Activated CD8-positive, alpha-beta T cell treated with anti-CD3 and anti-CD28 coated beads, Interleukin-2, amount 10 ng/mL, durations not matched to agents 7 days and 5 days (primary cell): ENCODE measurements around the gene DAB1. TPM values are rescaled to one million over a fixed set of nuclear protein-coding genes. Genes with fewer than 3 reads are reported as not detected.

Experiments used
- ATAC-seq: fragments of 150-1000 bp; cut with Tn5 transposase; one replicate; pipeline ENCODE4 v1.10.0; 2021; ENCODE audit warnings: moderate library complexity
- CTCF ChIA-PET: fragments of 350-600 bp; sonication (Branson Sonifier 250); formaldehyde crosslinking; loops from one replicate; lab custom pipeline; 2021; ENCODE audit warnings: antibody characterized with exemption; lab: Charles Lee
- POLR2A ChIA-PET: fragments of 350-600 bp; sonication (Branson Sonifier 250); formaldehyde crosslinking; loops from one replicate; lab custom pipeline; 2021; ENCODE audit warnings: antibody characterized with exemption; lab: Charles Lee
- DNase-seq: peaks from one replicate; pipeline ENCODE4 v3.0.0-alpha.2; 2020
- H3K27ac Mint-ChIP-seq: one replicate; pipeline ENCODE4 v1.8.0; 2021; ENCODE audit warnings: mild to moderate bottlenecking, mixed read lengths
- H3K27me3 Mint-ChIP-seq: one replicate; pipeline ENCODE4 v1.8.0; 2021; ENCODE audit warnings: low read depth, mixed read lengths
- H3K36me3 Mint-ChIP-seq: one replicate; pipeline ENCODE4 v1.8.0; 2021; ENCODE audit warnings: low read depth, mixed read lengths
- H3K4me1 Mint-ChIP-seq: one replicate; pipeline ENCODE4 v1.8.0; 2021; ENCODE audit warnings: low read depth, mixed read lengths
- H3K4me3 Mint-ChIP-seq: one replicate; pipeline ENCODE4 v1.8.0; 2021; ENCODE audit warnings: mild to moderate bottlenecking, mixed read lengths
- H3K9me3 Mint-ChIP-seq: one replicate; pipeline ENCODE4 v1.8.0; 2022; ENCODE audit warnings: mixed read lengths; ENCODE audit not compliant: insufficient read depth
- total RNA-seq, 2 experiments: library from RNA; stranded (reverse); gene quantifications; one replicate each; pipeline ENCODE4 v1.2.3, GENCODE V29; 2021

DAB1 gene
- total RNA-seq, 2 experiments from 2014 or later = 0.10 to 0.18 TPM

DNA sequence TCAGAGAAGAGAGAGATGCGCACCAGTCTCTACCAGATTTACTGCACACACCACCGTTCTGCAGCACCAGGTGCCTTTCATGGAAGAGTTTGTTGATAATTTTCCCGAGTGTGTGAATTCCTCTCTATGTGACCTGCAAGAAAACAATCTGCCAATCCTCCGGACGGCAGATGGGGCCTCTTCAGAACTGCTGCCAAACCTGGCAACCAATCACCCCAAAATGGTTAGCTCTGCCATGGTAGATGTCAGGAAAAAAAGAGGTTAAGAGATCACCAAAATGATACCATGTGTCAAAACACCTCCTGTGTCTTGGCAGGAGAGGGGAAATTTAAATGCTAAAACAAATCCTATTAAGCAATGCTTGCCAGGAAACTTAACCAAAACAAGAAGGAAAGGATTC lies 96.5 kb downstream of the DAB1 start:
- POLR2A ChIA-PET = no interaction called here
- Mint-ChIP-seq H3K4me1 (no peaks in the 10 kb centered on the region), H3K27me3 (no peaks in the 10 kb centered on the region), H3K4me3 (no peak overlapping the region), H3K9me3 (no peaks in the 10 kb centered on the region), H3K27ac (no peak overlapping the region), H3K36me3 (no peaks in the 10 kb centered on the region)
- DNase-seq (no peak), ATAC-seq (no peak)
- CTCF ChIA-PET = no interaction called here

DNA sequence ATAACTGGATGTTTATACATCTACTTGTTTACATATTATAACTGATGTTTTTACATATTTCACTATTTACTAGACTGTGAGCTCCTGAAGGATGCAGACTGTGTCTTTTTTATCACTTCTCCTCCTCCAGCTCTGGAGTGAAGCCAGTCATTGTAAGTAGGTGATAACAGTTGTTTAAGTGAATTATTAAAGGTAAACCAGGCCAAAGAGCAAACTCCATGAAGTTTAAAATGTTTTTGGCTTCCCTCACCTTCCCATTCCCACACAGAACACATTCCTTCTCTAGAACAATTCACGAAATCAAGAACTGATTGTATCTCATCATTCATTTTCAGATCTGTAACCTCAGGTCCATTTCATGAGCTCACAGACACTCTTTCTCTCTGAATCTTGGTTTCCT lies 98.3 kb downstream of the DAB1 start:
- Mint-ChIP-seq H3K4me1 (no peaks in the 10 kb centered on the region), H3K27me3 (no peaks in the 10 kb centered on the region), H3K9me3 (no peaks in the 10 kb centered on the region), H3K4me3 (no peak overlapping the region), H3K27ac (no peak overlapping the region), H3K36me3 (no peaks in the 10 kb centered on the region)
- CTCF ChIA-PET = no interaction called here
- POLR2A ChIA-PET = no interaction called here
- DNase-seq = no peak
- no peak for ATAC-seq

DNA sequence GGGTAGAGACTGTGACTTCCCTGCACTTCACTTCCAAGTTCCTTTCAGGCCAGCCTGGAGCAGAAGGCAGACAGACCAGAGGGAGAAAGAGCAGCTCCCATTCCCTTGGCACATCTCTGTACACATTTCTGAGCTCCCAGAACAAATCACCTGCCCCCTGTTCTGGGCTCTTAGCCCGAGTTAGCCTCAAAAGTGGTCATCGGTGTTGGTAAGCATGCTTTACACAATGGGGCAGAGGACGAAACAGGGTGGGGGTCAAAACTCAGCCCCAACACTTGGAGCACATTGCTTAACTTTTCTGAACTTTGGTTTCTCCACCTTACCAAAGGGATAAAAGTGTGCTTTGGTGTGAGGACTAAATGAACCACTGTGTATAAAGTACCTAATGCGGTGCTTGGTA lies 98.7 kb downstream of the DAB1 start:
- Mint-ChIP-seq H3K27me3 (no peaks in the 10 kb centered on the region), H3K36me3 (no peaks in the 10 kb centered on the region), H3K4me1 (no peaks in the 10 kb centered on the region), H3K4me3 (no peak overlapping the region), H3K27ac (no peak overlapping the region), H3K9me3 (no peaks in the 10 kb centered on the region)
- POLR2A ChIA-PET = no interaction called here
- CTCF ChIA-PET = no interaction called here
- no peak for ATAC-seq
- DNase-seq = no peak

DNA sequence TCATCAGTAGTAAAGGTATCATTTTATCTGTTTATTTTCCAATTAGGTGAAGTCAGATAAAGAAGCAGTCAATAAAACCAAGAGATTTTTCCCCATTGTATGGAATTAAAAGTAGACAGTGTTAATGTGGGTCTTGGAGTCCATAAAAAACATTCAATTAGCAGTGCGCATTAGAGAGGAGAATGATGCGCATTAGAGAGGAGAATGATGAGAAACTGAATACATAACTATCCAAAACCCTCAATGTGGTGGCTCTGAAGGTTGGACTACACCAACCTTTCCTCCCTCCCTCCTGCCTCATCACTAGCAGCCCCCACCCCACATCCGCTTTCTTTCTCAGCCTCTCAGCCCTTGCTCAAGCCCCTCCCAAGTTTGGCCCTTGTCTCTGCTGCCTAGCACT lies 99.5 kb downstream of the DAB1 start:
- H3K27ac Mint-ChIP-seq = no peak overlapping the region
- no peaks in the 10 kb centered on the region for H3K36me3 Mint-ChIP-seq
- no peak overlapping the region for H3K4me3 Mint-ChIP-seq
- no peaks in the 10 kb centered on the region for H3K27me3 Mint-ChIP-seq
- H3K9me3 Mint-ChIP-seq = no peaks in the 10 kb centered on the region
- no peak for ATAC-seq
- no peak for DNase-seq
- ChIA-PET CTCF (no interaction called here), POLR2A (no interaction called here)
- no peaks in the 10 kb centered on the region for H3K4me1 Mint-ChIP-seq

DNA sequence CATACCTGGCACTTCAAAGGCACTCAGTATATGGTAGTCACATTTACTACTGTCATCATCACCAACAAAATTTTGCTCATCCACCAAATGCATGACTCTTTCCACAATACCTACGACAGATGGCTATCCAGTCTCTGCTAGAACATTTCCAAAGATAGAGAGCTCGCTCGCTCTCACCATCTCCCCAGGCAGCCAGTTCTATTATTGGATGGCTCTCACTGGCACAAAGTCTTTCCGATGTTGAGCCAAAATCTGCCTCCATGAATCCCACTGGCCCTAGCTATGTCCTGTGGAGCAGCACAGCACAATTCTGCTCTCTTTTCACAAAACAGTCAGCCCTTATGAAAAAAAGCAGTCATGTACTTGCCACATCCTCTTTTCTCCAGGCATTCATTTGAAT lies 102.1 kb downstream of the DAB1 start:
- H3K27me3 Mint-ChIP-seq = no peaks in the 10 kb centered on the region
- no peaks in the 10 kb centered on the region for H3K9me3 Mint-ChIP-seq
- ATAC-seq = no peak
- DNase-seq = no peak
- H3K36me3 Mint-ChIP-seq = no peaks in the 10 kb centered on the region
- H3K27ac Mint-ChIP-seq = no peak overlapping the region
- ChIA-PET CTCF (no interaction called here), POLR2A (no interaction called here)
- no peaks in the 10 kb centered on the region for H3K4me1 Mint-ChIP-seq
- no peak overlapping the region for H3K4me3 Mint-ChIP-seq

DNA sequence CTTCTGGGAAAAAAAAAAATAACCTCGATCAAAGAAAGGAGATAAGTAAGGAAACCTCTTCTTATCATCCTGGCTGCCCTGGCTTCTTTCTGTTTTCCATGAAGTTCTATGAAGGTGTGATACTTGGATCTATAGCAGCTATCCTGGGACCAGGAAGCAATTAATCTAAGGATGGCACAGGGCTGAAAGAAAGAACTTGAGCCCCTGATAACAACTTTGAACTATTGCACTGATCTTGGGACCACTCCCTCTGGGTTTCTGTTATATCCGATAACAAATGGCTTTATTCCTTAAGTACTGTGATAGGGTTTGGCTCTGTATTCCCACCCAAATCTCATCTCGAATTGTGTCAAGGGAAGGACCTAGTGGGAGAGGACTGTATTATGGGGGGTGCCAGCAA lies 104.1 kb downstream of the DAB1 start:
- H3K27me3 Mint-ChIP-seq = no peaks in the 10 kb centered on the region
- no peaks in the 10 kb centered on the region for H3K4me1 Mint-ChIP-seq
- H3K4me3 Mint-ChIP-seq = no peak overlapping the region
- H3K9me3 Mint-ChIP-seq = no peaks in the 10 kb centered on the region
- DNase-seq (no peak), ATAC-seq (no peak)
- no peak overlapping the region for H3K27ac Mint-ChIP-seq
- CTCF ChIA-PET = no interaction called here
- POLR2A ChIA-PET = no interaction called here
- H3K36me3 Mint-ChIP-seq = no peaks in the 10 kb centered on the region

DNA sequence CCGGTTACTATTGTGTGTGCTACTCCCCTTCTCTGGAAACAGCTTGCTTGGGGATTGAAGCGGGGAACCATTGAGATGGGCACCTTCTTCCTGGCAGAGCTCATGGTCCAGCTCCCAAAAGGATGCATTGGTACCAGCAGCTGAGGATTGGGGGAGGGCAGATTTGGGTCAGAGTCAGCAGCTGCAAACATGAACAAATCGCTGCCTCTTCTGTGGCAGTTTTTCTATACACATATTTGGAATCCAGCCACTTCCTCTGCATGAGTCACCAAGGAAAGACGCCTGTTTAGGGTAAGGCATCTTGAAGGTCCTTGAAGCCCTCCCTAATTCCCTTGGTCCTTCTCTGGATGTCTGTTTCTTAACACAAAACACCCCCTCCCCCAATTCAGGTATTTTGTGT lies 104.7 kb downstream of the DAB1 start:
- ChIA-PET POLR2A (no interaction called here), CTCF (no interaction called here)
- Mint-ChIP-seq H3K4me3 (no peak overlapping the region), H3K36me3 (no peaks in the 10 kb centered on the region), H3K9me3 (no peaks in the 10 kb centered on the region), H3K27ac (no peak overlapping the region), H3K4me1 (no peaks in the 10 kb centered on the region), H3K27me3 (no peaks in the 10 kb centered on the region)
- ATAC-seq (no peak), DNase-seq (no peak)

DNA sequence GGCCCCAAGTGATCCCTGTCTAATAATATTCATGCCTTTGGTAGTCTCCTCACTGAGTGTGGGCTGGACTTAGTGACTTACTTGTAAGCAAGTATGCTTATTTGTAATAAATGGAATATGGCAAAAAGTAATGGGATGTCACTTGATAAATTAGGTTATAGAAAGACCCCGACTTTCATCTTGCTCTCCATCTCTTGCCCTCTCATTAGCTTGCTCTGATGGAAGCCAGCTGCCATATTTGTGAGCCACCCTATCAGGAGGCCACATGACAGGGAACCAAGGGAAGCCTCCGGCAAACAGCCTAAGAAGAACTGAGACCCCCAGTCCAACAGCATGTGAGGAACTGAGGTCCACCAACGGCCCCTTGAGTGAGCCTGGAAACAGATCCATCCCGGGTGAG lies 107.0 kb downstream of the DAB1 start:
- Mint-ChIP-seq H3K36me3 (no peaks in the 10 kb centered on the region), H3K27ac (no peak overlapping the region), H3K4me3 (no peak overlapping the region), H3K27me3 (no peaks in the 10 kb centered on the region), H3K4me1 (no peaks in the 10 kb centered on the region), H3K9me3 (no peaks in the 10 kb centered on the region)
- ChIA-PET CTCF (interaction anchor here (1.2 kb wide), 1 partner anchor 9 kb away, joined by 3 read pairs; no protein-coding TSS in a partner anchor), POLR2A (no interaction called here)
- ATAC-seq (no peak), DNase-seq (no peak)

DNA sequence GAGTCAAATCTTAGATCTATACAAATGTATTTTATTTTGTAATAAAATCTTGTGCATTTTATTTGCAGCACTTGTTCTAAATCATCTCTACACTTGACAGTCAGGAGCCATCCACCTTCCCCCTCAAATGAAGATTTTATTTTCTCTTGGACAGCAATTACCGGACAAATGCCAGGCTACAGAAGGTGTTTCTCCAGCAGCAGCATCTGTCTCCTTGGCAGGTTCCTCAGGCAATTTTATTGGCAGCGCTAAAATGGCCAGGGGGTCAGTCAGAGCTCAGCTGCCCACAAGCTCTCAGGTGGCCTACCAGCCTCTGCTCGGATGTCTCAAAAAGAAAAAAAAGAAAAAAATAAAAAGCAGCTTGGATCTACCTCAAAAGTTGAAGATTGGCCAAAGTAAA lies 107.6 kb downstream of the DAB1 start:
- Mint-ChIP-seq H3K27ac (no peak overlapping the region), H3K9me3 (no peaks in the 10 kb centered on the region), H3K4me3 (no peak overlapping the region), H3K27me3 (no peaks in the 10 kb centered on the region), H3K4me1 (no peaks in the 10 kb centered on the region), H3K36me3 (no peaks in the 10 kb centered on the region)
- CTCF ChIA-PET = interaction anchor here (1.2 kb wide), 1 partner anchor 8 kb away, joined by 3 read pairs; no protein-coding TSS in a partner anchor
- POLR2A ChIA-PET = no interaction called here
- ATAC-seq (no peak), DNase-seq (no peak)

DNA sequence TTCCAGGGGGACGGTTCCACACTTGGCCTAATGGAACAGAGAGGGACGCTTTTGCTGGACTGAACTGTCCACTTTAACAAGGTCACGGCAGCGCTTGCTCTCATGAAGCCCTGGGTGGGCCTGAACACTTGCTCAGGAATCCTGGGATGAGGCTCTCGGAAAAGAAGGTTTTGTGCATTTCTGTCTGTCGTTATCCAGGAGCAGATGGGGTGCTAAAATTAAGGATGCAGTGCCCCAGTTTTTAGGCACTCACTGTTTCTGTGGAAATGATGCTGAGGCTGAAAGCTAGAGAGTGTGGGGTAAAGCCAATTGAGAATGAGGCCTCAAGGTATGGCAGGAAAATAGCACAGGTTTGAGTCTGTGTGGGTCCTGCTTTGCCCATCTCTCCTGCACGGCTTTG lies 111.0 kb downstream of the DAB1 start:
- Mint-ChIP-seq H3K9me3 (peaks cover under 1% of the 10 kb centered on the region), H3K4me1 (peaks cover 4% of the 10 kb centered on the region), H3K27ac (no peak overlapping the region), H3K27me3 (no peaks in the 10 kb centered on the region), H3K4me3 (no peak overlapping the region), H3K36me3 (no peaks in the 10 kb centered on the region)
- ATAC-seq (no peak), DNase-seq (no peak)
- ChIA-PET POLR2A (no interaction called here), CTCF (no interaction called here)

DNA sequence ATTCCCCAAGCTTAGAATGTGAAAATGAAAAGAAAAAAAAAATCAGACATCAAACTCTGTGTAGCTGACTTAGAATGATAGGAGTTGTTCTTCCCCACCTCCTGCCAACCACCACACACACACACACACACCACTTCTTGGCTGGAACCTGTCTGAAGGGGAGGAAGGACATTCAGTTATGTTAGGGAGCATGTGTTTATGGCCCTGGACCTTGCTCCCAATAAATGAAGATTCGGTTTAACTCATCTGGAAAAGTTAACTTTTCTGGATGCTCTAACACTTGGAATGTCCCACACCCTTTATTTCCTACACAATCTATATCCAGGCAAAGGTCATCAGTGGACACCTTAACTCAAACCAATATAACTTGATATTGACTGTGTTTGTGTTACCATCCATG lies 112.4 kb downstream of the DAB1 start:
- no peak for ATAC-seq
- Mint-ChIP-seq H3K4me3 (no peak overlapping the region), H3K27me3 (no peaks in the 10 kb centered on the region), H3K36me3 (peaks cover 8% of the 10 kb centered on the region), H3K27ac (no peak overlapping the region), H3K4me1 (peaks cover 16% of the 10 kb centered on the region), H3K9me3 (peaks cover 9% of the 10 kb centered on the region)
- no peak for DNase-seq
- POLR2A ChIA-PET = no interaction called here
- CTCF ChIA-PET = no interaction called here

DNA sequence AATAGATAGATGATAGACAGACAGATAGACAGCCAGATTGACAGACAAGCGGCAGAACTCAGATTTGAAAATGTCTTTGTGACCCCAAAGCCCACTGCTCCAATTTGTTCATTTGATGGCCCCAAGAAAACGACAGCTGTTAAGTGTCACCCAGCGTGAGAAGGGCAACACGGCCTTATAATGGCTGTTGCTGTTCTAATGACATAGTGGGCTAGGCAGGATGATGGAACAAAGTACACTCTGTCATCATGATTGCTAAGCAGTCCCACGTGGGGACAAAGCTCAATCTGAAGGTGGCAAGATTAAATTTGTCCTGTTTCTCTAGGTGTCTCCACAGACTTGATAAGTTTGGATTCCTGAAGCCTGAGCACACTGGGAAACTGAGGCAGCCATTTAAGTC lies 112.9 kb downstream of the DAB1 start:
- H3K9me3 Mint-ChIP-seq = peaks cover 9% of the 10 kb centered on the region
- no peaks in the 10 kb centered on the region for H3K27me3 Mint-ChIP-seq
- no peak overlapping the region for H3K27ac Mint-ChIP-seq
- peaks cover 8% of the 10 kb centered on the region for H3K36me3 Mint-ChIP-seq
- CTCF ChIA-PET = no interaction called here
- POLR2A ChIA-PET = no interaction called here
- no peak overlapping the region for H3K4me3 Mint-ChIP-seq
- DNase-seq = no peak
- peaks cover 16% of the 10 kb centered on the region for H3K4me1 Mint-ChIP-seq
- no peak for ATAC-seq

DNA sequence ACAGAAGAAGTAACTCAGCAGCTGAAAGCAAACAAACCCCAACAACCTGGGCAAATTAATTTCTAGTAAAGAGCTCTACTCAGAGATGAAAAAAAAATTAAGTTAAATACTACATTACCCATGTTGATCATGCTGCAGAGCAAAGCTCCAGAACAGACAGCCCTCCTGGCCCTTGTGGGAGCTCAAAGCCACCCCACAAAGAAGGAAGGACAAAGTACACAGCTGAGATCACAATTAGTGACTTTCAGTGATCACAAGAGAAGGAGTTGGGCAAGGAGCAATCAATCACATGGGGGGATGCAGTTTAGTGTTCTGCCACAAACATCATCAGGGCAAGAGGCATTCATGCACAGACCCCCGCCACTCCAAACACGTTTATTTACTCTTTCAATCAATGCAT lies 114.2 kb downstream of the DAB1 start:
- peaks cover 8% of the 10 kb centered on the region for H3K36me3 Mint-ChIP-seq
- ChIA-PET POLR2A (no interaction called here), CTCF (no interaction called here)
- ATAC-seq (no peak), DNase-seq (no peak)
- peaks cover 16% of the 10 kb centered on the region for H3K4me1 Mint-ChIP-seq
- no peak overlapping the region for H3K27ac Mint-ChIP-seq
- no peaks in the 10 kb centered on the region for H3K27me3 Mint-ChIP-seq
- H3K9me3 Mint-ChIP-seq = peaks cover 9% of the 10 kb centered on the region
- no peak overlapping the region for H3K4me3 Mint-ChIP-seq
